ENCODE results near the gene INF2. TPM values are rescaled to one million over a fixed set of nuclear protein-coding genes. Genes with fewer than 3 reads are reported as not detected.
"Not testable (repeated sequence)": the region's sequence is repeated elsewhere in the genome, so short reads cannot be mapped to it uniquely, and the experiment has no call there.

The INF2 gene
- total RNA-seq, 1 experiment from 2014 or later, result 48.9 TPM

DNA sequence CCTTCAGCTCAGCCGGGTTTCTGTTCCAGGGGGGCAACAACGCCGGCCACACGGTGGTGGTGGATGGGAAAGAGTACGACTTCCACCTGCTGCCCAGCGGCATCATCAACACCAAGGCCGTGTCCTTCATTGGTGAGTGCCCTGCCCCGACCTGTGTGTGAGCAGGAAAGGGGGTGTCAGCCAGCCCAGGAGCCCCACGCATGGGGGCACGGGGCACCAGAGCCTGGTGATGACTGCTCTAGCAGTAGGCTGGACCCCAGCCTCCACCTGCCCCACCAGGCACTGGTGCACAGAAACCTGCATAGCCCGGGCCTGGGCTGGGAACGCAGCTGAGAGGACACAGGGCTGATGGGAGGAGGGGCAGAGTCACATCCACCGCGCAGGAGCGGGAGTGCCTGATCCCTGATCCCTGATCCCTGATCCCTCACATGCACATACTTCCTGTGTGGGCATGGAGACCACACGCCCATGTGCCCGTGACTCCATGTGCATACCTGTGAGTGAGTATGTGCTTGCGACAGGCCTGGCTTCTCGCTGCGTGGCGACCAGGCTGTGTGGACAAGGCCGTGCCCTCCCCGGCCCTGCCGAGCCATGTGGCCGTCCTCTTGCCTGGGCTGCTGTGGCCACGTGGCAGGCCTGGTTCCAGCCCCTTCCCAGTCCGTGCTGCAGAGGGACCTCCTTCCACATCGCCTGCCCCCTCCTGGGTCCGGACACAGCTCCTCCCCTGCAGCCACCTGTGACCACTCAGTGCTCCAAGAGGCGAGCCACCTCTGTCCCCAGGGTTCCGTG lies 45.8 kb downstream of the INF2 start:
- DNase-seq (ENCODE audit: low read depth), result no peak

DNA sequence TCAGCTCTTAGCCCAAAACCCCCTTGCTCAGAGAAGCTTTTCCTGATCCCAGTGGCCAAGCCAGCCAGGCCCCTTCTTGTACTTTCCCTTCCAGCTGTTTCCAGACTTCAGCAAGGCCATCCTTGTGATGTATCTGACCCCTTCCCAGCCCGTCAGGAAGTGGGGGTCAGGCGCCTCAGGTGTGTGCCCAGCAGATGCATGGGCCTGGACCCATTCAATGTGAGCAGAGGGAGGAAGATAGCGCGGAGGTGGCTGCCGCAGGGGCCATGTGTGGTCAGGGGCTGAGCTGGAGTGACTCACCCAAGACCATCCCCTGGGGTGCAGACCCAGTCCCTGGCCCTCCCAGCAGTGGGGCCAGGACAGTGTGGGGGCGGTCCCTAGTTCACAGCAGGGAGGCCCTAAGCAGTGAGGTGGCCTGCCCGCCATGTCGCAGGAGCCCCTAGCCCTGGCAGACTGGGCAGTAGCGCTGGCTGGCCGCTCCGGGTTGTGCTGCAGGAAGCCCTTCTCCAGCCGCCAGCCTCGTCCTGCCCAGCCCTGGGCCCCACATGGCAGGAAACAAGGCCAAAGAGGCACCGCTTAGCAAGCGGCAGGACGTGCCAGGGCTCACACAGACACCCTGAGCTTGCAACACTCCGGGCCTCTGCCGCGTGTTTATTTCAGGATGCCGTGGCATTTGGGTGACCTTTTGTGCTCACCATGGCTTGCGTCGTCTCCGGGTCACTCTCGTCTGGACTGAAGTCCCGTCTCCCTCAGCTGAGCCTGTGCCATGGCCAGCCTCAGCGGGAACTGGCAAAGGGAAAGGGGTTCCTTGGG lies 46.6 kb downstream of the INF2 start:
- no peak for DNase-seq (ENCODE audit: low read depth)

DNA sequence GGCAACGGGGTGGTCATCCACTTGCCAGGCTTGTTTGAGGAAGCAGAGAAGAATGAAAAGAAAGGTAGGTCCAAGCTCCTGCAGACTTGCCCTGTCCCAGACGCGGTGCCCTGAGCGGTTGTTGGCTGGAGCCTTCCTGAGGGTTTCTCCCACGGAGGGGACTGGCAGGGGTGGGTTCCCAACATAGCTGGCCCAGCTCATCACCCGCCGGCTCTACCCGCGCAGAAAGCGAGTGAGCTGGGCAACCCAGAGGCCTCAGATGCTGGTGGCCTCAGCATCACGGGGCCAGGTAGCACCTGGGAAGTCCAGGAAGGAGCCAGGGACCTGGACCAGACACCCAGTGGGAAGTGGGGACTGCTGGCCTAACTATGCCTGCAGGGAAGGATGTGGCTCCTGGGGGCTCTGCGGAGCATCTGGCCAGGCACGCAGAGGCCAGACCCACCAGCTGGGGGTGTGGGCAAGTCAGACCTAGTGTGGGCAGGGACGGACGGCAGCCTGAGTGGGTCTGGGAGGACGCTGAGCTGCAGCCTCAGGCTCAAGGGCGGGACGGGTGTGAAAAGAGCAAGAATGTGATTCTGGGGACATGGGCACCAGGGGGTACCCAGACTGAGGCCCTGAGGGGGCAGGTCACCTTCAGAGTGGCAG lies 49.1 kb downstream of the INF2 start:
- DNase-seq (ENCODE audit: low read depth), result no peak

DNA sequence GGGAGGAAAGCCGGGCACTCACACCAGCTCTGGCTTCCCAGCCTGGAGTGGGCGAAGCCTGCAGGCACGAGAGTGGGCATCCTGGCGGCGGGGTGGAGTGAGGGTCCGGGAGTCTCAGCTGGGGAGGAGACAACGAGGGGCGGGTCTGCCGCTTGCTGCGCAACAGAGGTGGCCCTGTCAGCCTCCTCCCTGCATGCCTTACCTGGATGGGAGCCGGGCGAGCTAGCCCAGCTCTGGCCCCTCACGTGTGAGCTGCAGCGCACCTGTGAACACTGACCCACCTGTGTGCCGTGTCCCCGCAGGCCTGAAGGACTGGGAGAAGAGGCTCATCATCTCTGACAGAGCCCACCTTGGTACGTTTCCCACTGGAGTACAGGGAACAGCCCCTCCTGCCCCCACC lies 49.6 kb downstream of the INF2 start:
- DNase-seq (ENCODE audit: low read depth), result no peak

DNA sequence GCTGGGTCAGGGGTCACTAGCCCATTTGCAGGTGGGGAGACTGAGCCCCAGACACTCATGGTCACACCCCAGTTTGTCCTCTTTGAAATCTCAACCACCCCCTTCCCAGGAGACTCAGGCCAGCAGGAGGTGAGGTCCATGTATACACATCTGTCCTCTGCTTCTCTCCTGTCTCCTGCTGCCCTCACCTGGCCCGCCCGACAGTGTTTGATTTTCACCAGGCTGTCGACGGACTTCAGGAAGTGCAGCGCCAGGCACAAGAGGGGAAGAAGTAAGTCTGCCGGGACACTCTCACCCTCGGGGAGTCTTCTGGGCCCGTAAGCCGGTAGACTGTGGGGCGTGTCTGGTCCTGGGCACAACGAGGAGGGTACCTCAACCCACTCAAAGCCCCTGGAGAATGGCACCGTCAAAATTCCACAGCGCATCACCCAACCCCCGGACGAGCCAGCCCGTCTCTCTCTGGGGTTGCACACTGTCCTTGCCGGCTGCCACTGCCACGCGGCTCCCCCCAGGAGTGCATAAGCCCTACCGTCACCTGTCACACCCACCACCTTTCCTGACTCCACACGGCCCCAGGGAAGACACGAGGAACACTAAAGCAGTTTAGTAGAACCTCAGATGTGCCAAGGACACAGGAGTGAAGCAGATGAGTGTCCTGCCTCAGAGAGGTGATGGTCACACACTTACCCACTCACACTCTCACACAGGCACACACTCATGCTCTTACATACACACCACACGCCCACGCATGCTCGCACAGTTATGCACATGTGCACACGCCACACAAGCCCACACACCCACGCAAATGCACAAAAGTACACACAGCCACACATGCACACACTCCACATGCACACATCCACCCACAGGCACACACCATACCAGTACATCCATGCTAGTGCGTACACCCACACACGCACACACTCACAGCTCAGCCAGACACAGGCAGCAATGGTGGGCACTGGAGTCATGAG lies 50.4 kb downstream of the INF2 start:
- DNase-seq (ENCODE audit: low read depth), result no peak

DNA sequence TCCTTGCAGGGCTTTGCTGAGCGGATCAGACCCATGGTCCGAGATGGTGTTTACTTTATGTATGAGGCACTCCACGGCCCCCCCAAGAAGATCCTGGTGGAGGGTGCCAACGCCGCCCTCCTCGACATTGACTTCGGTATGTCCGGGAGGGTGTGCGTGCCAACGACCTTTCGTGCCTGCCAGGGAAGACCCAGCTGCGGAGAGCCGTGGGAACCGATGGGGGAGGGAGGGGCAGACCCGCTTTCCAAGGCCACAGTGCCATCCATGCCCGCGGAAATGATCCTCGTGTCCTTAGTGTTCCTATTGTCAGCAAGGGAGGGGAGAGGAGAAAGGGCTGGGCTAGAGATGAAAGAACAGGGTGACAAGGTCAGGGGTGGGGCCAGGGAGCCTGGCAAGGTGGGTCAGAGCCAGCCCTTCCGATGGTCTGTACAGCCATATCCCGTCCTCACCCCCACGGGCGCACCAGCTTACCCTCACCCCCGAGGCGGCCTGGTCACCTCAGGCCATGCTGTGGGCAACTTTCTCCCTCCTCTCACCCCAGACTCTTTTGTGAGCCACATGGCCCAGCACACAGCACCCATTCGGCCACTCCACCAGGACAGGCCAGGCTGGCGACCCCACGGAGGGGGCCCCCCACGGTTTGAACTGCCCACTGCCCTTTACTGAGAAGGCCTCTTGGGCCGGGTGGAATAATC lies 51.8 kb downstream of the INF2 start:
- DNase-seq (ENCODE audit: low read depth), result no peak

DNA sequence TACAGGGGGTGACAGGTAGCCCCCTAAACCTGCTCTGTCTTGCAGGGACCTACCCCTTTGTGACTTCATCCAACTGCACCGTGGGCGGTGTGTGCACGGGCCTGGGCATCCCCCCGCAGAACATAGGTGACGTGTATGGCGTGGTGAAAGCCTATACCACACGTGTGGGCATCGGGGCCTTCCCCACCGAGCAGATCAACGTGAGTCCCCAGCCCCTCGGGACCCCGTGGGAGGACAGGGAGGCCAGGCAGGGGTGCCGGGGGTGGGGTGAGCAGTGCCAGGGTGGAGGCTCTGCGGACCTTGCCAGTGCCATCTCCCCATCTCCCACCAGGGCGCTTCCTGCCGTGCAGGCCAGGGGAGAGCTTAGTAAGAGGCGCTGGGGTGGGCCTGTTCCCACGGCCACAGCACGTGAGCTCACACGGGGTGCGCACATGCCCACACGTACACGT lies 52.4 kb downstream of the INF2 start:
- no peak for DNase-seq (ENCODE audit: low read depth)

DNA sequence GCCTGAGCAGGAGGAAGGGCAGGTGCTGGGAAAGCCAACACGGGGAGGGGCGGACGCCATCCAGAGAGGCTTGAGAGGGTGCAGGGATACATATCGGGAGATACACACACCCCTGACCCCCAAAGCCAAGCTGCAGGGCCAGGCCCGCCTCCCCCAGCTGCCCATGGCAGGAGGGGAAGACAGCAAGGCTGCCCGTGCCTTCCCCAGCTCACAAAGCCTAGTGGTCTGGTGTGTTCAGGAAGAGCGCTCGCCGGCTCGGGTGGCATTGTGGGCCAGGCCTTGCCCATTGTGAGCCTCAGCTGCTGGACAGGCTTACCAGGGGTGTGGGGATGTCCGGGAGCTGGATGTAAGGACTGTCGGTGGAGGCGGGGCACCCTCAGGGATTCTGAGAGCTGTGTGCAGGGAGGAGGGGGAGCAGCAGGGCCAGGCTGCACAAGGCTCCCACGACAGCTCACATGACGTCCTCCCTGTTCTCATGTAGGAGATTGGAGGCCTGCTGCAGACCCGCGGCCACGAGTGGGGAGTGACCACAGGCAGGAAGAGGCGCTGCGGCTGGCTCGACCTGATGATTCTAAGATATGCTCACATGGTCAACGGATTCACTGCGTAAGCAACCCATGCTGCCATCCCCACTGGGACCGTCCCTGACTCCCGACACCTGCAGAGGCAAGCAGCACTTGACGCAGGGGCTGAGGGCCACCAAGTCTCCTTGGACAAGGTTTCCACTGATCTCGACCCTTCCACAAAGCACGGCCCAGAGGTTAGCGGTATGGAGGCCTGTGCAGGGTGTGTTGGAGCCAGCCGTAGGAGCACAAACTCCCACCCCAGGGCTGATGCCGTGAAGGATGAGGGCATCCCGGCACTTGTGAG lies 53.4 kb downstream of the INF2 start:
- DNase-seq (ENCODE audit: low read depth), result no peak

DNA sequence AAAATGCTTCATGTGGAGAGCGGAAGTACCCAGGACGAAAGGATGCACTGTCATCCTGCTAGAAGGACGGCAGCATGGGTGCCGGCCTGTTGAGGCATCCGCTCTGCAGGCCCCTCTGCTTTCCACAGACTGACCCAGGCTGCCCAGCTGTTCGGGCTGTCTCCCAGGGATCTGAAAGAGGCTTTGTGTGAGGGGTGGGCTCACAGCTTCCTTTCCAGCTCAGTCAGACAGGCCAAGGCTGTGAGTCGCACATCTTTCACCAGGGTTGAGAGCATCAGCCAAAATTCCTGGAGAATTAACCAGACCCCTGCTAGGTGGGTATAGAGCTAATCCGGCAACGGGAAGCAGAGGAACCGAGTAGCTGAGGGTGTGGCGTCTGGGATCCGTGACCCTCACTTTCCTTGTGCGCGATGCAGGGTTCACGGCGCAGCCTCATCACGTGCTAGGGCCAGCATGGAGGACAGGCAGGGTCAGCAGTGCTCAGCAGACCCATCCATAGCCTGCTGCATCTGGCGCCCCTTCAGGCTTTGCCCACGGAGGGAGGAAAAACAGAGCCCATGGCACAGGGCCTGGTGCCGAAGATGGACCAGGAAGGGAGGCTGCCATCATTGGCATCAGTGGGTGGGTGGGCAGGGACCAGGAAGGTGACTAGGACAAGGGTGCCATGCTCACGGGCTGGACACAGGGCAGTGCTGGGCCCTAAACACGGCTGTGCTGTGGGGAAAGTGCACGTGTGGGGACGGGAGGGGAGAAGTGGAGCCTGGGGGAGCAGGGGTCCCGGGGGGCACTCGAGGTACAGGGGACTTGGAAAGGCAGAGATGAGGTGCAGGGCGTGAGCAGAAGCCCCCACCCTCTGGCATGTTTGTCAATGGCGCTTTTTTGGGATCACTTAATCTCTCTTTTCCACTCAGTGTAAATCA lies 54.3 kb downstream of the INF2 start:
- no peak for DNase-seq (ENCODE audit: low read depth)

DNA sequence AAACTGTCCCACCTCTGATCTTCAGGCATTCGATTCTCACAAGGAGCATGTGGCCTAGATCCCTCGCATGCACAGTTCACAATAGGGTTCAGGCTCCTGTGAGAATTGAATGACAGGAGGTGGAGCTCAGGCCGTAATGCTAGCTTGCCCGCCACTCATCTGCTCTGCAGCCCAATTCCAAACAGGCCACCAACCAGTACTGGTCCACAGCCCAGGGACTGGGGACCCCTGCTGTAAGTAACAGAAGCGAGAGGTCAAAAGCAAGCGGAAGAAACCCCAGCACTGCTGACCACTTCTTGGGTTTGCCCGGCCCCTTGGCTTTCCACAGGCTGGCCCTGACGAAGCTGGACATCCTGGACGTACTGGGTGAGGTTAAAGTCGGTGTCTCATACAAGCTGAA lies 55.1 kb downstream of the INF2 start:
- no peak for DNase-seq (ENCODE audit: low read depth)

DNA sequence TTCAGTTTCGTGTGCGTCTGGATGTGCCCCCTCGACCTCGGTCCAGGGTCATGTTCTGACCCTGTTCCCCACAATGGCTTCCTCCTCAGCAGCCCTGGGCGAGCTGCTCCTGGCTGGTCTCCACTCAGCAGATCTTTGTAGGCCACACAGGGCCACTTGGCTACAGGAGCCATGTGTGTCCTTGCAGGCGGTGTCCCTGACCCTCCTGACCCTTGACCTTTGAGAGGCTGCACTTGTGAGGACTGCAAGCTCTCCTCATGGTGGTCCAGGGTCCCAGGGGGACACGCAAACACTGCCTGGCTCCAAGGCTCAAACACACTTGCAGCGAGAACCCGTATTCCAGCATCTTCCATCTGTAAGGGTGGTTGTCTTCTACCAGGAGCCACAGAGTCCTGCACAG lies 56.0 kb downstream of the INF2 start:
- DNase-seq (ENCODE audit: low read depth), result no peak

DNA sequence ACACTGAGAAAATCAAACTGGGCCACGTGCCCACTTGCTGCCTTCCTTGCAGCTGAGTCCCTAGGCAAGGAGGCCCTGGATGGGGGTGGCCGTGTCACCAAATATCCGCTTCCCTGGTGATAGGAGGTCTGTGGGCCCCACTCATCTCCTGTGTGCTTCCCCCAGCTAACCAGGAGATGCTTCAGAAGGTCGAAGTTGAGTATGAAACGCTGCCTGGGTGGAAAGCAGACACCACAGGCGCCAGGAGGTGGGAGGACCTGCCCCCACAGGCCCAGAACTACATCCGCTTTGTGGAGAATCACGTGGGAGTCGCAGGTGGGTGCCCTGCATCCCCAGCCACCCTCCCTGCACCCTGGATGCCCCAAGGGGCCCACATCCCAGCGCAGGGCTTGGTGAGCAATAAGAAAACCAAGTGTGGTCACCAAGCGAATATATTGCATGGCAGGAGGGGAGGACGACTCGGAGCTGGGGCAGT lies 56.7 kb downstream of the INF2 start:
- DNase-seq (ENCODE audit: low read depth), result no peak

DNA sequence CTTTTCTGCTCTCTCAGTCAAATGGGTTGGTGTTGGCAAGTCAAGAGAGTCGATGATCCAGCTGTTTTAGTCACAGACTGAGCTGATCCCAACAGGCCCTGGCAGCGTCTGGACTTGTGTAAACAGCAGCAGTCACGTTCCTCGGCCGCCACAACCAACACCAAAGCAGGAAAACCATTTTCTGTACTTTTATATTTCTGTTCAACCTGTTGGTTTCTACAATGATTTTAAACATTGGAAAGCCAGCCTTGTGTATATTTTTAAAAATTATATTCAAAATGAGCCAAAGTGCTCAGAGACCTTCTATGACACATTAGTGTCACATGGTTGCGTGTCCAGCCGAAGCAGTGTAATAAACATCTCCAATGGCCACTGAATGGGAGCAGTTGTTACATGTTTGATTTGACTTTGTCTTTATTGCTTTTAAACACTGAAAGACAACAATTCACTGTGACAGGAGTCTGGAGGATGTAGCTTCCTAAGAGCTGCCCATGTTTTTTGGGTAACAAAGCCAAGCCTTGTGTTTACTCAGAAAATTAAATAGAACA lies 57.6 kb downstream of the INF2 start:
- DNase-seq (ENCODE audit: low read depth), result no peak

DNA sequence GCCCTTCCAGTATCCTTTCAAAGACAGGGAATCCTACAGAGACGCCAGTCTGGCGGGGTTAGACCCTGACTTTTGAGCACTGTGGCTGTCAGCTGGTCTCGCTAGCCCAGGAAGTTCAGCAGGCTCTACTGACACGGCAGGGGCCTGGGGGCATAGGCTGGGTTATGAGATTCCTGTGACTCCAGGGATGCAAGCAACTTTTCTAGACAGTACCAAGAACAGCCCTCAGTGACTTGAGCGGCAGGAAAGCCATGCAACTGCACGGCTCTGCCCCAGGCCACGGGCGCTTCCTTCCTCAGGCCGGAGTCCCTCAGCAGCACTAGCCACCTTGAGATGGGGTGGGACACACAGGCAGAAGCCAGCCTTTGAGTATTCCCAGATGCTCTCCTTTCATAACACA lies 58.5 kb downstream of the INF2 start:
- DNase-seq (ENCODE audit: low read depth), result no peak

DNA sequence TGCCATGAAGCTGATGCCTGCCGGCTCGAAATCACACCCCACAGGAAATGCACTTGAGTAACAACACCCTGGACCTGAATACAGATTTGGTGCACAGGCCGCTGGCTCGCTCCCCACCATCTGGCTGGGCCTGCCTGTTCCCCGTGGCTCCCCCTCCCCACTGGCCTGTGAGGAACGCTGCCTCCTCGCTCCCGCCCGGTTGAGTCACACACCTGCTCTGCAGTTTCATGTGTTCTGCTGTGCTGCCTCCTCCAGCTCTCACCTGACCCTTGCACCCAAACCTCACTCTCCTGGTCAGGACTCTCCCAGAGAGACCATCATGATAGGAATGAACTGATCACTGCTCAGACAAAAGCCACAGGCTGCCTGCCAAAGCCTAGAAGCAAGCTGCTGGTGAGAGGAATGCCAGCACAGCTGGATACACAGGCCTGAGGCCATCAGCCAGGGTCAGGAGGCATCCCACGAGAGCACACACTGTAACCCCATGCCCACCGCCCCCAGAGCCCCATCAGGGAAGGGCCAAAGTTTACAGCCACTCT lies 59.8 kb downstream of the INF2 start:
- DNase-seq (ENCODE audit: low read depth), result no peak

DNA sequence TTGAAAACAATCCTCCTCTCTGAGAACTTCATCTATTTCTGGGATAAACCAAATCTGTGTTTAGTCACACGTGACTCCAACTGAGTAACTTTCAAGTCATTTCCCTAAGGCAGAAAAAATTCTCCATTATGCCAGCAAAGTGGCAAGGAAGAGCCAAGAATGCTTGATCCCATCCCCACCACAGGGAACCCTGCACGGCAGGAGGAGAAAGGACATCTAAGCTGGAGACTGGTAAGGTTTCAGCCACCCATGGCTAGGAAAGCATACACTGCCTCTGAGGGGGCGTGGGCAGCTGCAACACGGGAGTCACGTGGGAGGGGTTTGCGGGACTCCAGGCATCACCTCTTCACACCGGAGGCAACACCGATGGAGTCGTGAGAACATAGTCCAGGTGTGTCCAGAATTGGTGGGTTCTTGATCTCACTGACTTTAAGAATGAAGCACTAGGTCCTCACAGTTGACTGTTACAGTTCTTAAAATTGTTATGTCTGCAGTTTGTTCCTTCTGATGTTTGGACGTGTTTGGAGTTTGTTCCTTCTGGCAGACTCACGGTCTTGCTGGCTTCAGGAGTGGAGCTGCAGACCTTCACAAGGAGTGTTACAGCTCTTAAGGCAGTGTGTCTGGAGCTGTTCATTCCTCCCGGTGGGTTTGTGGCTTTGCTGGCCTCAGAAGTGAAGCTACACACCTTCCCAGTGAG lies 60.8 kb downstream of the INF2 start:
- DNase-seq (ENCODE audit: low read depth), result no peak

DNA sequence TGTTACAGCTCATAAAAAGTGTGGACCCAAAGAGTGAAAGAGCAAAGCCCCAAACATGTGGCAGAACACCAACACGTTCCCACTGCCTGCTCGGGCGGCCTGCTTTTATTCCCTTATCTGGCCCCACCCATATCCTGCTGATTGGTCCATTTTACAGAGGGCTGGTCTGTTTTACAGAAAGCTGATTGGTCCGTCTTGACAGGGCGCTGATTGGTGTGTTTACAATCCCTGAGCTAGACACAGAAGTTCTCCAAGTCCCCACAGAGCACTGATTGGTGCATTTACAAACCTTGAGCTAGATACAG lies 61.3 kb downstream of the INF2 start:
- not testable (repeated sequence) for DNase-seq (ENCODE audit: low read depth)

Data from Daoy (cell line).